Left lung (tissue), 10 donors: Measurements from ENCODE around the gene TPRA1. TPM values are rescaled to one million over a fixed set of nuclear protein-coding genes. Genes with fewer than 3 reads are reported as not detected.

Experiments
- ATAC-seq: fragments of 200-7000 bp; cut with Tn5 transposase; one replicate; pipeline ENCODE4 v1.9.1; 2020; ENCODE audit warnings: moderate library complexity
- DNase-seq, 4 donors: peaks; one replicate each; pipeline ENCODE4 v3.0.0-alpha.2; 2013 to 2020
- H3K27ac ChIP-seq, 2 donors: fragments of 200-600 bp; sonication (generic) in 1 of 2; one replicate each; pipeline versions ENCODE4 v1.5.0 to v1.8.0; 2020 to 2021
- H3K27me3 ChIP-seq, 2 donors: fragments of 200-600 bp; sonication (generic) in 1 of 2; one replicate each; pipeline versions ENCODE4 v1.5.0 to v1.8.0; 2020 to 2021
- H3K36me3 ChIP-seq, 2 donors: fragments of 200-600 bp; sonication (generic) in 1 of 2; one replicate each; pipeline versions ENCODE4 v1.5.0 to v1.8.0; 2020 to 2021
- H3K4me1 ChIP-seq, 2 donors: fragments of 200-600 bp; one replicate each; pipeline ENCODE4 v1.8.0; 2021
- H3K4me3 ChIP-seq, 2 donors: fragments of 200-600 bp; sonication (generic) in 1 of 2; one replicate each; pipeline versions ENCODE4 v1.5.0 to v1.8.0; 2020 to 2021; ENCODE audit warnings: mild to moderate bottlenecking in 1 of 2
- H3K9me3 ChIP-seq, 2 donors: fragments of 200-600 bp; sonication (generic) in 1 of 2; one replicate each; pipeline versions ENCODE4 v1.5.0 to v1.8.0; 2020 to 2021
- CTCF ChIP-seq, 2 donors: fragments of 200-600 bp; sonication (generic) in 1 of 2; IDR thresholded peaks; one replicate each; pipeline versions ENCODE4 v1.5.0 to v1.8.0; 2021; ENCODE audit warnings: antibody characterized with exemption in 2 of 2
- intact Hi-C, 2 donors: fragments of 100-400 bp; cut with DNase I; formaldehyde crosslinking; loops; one replicate each; pipeline versions ENCODE4 v1.11.2 to v1.14.2; 2022
- polyA plus RNA-seq, 6 donors: library from polyadenylated mRNA; unstranded; fragments of 120-200 nt; gene quantifications; one replicate each; pipeline ENCODE4 v1.2.1, GENCODE V29; 2013; ENCODE audit not compliant: insufficient read length in 6 of 6
- total RNA-seq, 2 donors: library from RNA; stranded (reverse); fragmentation: NEBNext Ultra II Directional; extraction: Animal tissue kit (Norgen Biotek cat#: 25700); gene quantifications; one replicate each; pipeline ENCODE4 v1.2.1, GENCODE V29; 2021
- donor health status: DM: no; HTN: yes; CAD: no.
- donor health status: DM: no; HTN: no; CAD: no.

Gene TPRA1
- total and polyA plus RNA-seq, 8 donors = 25.1 to 40.5 (median 32.0) TPM

- H3K4me1 ChIP-seq = no peaks in the 10 kb centered on the region
- TF ChIP-seq CTCF (IDR thresholded peaks at IDR 0.05) = no peak
- H3K4me3 ChIP-seq = no peak overlapping the region
- no peak overlapping the region for H3K27ac ChIP-seq
- no peaks in the 10 kb centered on the region for H3K27me3 ChIP-seq
- intact Hi-C loops = no loop called here
- H3K36me3 ChIP-seq = no peaks in the 10 kb centered on the region
- DNase-seq (no peak), ATAC-seq (no peak)
- H3K9me3 ChIP-seq = no peaks in the 10 kb centered on the region
Observed at GRCh38 chr3:127637546-127637945, 47.0 kb upstream of the TPRA1 start.

- peaks cover 5 to 8% of the 10 kb centered on the region in 2 donors for H3K4me1 ChIP-seq
- H3K27ac ChIP-seq = no peak overlapping the region
- H3K9me3 ChIP-seq = no peaks in the 10 kb centered on the region
- H3K36me3 ChIP-seq = no peaks in the 10 kb centered on the region
- no peak for TF ChIP-seq CTCF (IDR thresholded peaks at IDR 0.05)
- DNase-seq (no peak), ATAC-seq (no peak)
- H3K4me3 ChIP-seq = no peak overlapping the region
- H3K27me3 ChIP-seq = peaks cover 4 to 26% of the 10 kb centered on the region in 2 donors
- intact Hi-C loops = no loop called here
Observed at GRCh38 chr3:127634653-127635052, 44.1 kb upstream of the TPRA1 start.

- intact Hi-C loops = no loop called here
- ATAC-seq = no peak
- Histone ChIP-seq H3K4me3 (no peak overlapping the region), H3K9me3 (no peaks in the 10 kb centered on the region), H3K27ac (no peak overlapping the region), H3K36me3 (no peaks in the 10 kb centered on the region), H3K27me3 (peaks cover 4 to 46% of the 10 kb centered on the region in 2 donors), H3K4me1 (peaks cover 8 to 13% of the 10 kb centered on the region in 2 donors)
- no peak for TF ChIP-seq CTCF (IDR thresholded peaks at IDR 0.05)
- peak in 2 of 4 donors; percentile 43 to 57 for DNase-seq
Observed at GRCh38 chr3:127632035-127632820, 41.7 kb upstream of the TPRA1 start.

- ATAC-seq = no peak
- Histone ChIP-seq H3K27me3 (peaks cover 4 to 46% of the 10 kb centered on the region in 2 donors), H3K36me3 (no peaks in the 10 kb centered on the region), H3K27ac (no peak overlapping the region), H3K9me3 (no peaks in the 10 kb centered on the region), H3K4me3 (no peak overlapping the region), H3K4me1 (peaks cover 8 to 13% of the 10 kb centered on the region in 2 donors)
- intact Hi-C loops = no loop called here
- no peak for TF ChIP-seq CTCF (IDR thresholded peaks at IDR 0.05)
- peak in 1 of 4 donors; percentile 39 for DNase-seq
Observed at GRCh38 chr3:127630811-127631714, 40.5 kb upstream of the TPRA1 start.
